Measurements from ENCODE around the gene B3GAT1.

- TF ChIP-seq ZNF577 (CRISPR knock-in tag; IDR thresholded peaks at IDR 0.05; ENCODE audit: borderline replicate concordance, low read depth) = no peak
- TF ChIP-seq EZH2 (conservative IDR thresholded peaks at IDR 0.05; ENCODE audit: low read depth, low read length) = no peak
- TF ChIP-seq ZNF280B (CRISPR knock-in tag; IDR thresholded peaks at IDR 0.05; ENCODE audit: borderline replicate concordance) = no peak
- TF ChIP-seq PHF21A (CRISPR knock-in tag; IDR thresholded peaks at IDR 0.05) = no peak
- TF ChIP-seq MAX (IDR thresholded peaks at IDR 0.05) = no peak
- TF ChIP-seq ZNF772 (CRISPR knock-in tag; IDR thresholded peaks at IDR 0.05) = no peak
- TF ChIP-seq GLMP (CRISPR knock-in tag; IDR thresholded peaks at IDR 0.05; ENCODE audit: borderline replicate concordance) = no peak
- no peak for TF ChIP-seq ZNF510 (CRISPR knock-in tag; IDR thresholded peaks at IDR 0.05; ENCODE audit: low read depth)
- TF ChIP-seq POLR2A (IDR thresholded peaks at IDR 0.05; ENCODE audit: insufficient read depth in 1 of 2, low read depth in 2 of 2, low read length in 2 of 2) = no peak
- no peak for TF ChIP-seq ZNF512 (CRISPR knock-in tag; IDR thresholded peaks at IDR 0.05)
Measured at GRCh38 chr11:134355136-134355535, 56.9 kb downstream of the B3GAT1 start.
